CD4-positive, alpha-beta T cell treated with Interleukin-6 at 100 ng/mL for 8 hours (primary cell): Measurements from ENCODE around the gene GRID1.

Source experiments
- DNase-seq: peaks from one replicate; pipeline ENCODE4 v3.0.0-alpha.2; 2020; ENCODE audit warnings: mixed read lengths, low spot score

GRID1 gene

GRCh38 chr10:85649461-85649860 is 717.1 kb downstream of the GRID1 start:
- no peak for DNase-seq

- DNase-seq, result no peak
These were observed 718.3 kb downstream of the GRID1 start for GRCh38 chr10:85648279-85648754.

DNA sequence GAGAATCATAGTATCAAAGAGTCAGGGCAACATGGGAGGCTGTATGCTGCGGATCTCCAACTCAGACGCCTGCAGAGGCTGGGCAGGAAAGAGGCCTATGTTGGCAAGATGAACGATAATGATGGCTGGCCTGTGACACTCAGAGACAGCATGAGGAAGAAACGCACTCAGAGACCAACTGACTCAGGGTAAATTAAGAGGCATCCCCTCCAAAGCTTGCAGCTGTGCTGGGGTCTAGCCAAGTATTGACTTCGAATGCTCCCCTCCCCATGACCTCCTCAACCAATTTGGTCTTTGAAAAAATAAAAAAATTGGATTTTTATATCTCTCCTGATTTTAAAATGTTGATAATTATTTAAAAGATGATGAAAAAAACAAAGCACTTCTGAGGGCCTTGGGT is 718.9 kb downstream of the GRID1 start:
- no peak for DNase-seq

DNA sequence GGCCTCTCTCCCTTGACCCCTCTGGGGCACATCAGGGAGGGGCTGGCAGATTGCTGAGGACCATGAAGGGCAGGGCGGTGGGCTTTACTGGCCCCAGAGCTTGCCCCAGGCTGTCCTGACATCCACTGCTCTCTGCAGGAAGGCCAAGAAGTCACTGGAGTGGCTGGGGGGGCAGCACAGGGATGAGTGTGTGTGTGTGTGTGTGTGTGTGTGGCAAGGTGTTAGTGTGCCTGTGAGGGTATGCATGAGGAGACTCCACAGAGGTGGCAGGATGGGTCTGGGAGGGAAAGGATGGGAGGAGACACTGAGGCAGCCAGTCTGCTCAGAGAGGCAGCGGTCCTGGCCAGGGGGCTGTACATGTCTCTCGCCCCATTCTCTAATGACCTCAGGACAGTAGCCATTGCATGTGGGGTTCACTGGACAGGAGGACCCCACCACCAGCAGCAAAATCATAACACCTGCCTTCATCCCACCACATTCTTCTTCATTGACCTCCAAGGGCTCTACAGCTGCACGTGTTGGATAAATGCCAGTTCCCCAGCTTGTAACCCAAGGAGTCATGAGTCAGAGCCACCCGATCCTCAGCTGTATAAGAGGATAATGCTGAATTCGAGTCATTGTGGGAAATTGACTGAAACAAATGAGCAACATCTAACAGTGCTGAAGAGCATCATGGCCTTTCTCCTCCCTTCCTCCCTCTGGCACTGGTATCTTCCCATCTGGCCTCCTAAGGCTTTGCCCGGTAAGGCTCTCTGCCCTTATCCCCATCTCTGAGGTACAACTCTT is 720.5 kb downstream of the GRID1 start:
- no peak for DNase-seq

GRCh38 chr10:85645053-85645452 is 721.5 kb downstream of the GRID1 start:
- DNase-seq, result no peak

GRCh38 chr10:85643845-85644525 is 722.6 kb downstream of the GRID1 start:
- DNase-seq, result no peak

DNA sequence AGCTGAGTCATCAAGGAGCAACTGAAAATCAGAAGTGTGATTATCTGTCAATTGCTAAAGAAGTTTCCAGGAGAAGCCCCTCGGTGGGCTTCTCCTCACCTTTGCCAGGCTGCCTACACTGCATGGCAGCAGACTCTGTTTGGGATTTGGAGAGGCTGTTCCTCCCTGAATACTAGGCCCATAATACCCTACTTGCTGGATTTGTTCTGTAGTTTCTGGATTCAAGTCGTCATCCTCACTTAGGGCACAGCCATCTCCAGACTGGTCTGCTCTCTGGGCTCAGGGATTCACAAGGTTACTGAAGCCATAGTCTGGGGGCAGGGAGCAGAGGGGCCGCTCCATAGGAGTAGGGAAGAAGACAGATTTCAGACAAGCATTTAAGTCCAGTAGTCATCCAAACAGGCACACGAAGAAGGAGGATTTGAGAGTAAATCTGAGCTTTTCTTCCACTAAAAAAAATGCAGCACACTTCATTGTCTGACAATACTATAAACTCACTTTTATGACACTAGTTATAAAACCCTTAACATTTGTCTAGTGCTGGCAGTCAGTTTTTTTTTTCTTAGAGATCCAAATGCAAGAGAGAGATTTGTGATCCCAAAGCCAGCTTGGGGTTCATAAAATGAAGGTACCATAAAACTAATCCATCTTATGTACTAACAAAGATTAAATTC is 723.3 kb downstream of the GRID1 start:
- no peak for DNase-seq

DNA sequence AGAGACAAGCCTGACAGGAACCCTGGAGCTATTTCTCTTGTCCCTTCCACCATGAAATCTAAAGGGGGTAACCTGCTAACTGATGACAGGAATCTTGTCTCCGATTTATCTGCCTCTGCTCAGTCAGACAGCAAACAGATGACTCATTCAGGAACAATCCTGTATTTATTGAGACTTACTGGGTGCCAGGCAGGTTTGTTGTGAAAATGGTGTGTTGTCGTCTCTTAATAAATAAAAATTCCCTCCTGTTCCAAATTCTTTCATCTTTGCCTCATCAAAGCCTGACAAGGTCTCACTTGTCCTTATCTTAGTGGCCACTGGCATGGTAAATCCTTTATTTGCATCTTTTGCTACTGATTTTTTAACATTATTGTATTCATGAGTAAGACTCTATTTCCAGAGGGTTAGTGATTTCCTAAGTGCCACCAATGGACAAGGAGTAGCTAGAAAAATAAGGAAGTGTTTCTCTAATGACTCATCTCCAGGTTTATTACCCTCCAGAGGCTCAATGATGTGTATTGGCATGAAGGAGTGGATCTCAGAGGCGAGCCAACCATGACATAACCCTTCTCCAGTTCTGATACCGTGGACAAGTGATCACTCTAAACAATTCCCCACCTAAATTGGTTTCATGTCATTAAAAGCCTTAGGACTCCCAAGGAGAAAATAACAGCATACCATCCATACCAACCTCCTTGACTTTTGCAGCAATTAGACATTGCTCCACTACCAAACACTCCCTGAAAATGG is 724.0 kb downstream of the GRID1 start:
- DNase-seq, result no peak

- DNase-seq, result no peak
These were observed 724.5 kb downstream of the GRID1 start for GRCh38 chr10:85642082-85642420.

DNA sequence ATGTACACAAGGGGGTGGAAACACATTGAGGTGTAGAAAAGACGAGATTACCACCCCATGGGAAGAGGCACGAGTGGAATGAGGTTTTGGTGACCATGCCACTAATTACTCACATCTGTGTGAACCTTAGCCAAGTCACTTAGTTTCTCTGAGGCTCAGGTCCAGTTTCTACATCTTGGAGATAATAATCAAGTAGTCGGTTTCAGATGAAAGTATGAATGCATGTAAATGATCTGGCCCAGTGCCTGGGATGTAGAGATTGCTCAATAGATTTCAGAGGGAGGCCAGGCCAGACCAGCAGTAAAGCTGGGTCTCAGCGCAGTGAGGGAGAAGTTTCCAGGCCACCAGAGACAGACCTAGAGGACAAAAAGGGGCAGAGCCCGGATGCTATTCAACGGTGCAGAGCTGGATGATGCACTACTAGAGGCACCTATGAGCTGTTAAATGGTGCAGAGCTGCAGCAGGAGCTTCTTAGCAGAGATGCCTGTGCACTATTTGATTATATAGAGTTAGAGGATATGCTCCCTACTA is 725.1 kb downstream of the GRID1 start:
- no peak for DNase-seq

DNA sequence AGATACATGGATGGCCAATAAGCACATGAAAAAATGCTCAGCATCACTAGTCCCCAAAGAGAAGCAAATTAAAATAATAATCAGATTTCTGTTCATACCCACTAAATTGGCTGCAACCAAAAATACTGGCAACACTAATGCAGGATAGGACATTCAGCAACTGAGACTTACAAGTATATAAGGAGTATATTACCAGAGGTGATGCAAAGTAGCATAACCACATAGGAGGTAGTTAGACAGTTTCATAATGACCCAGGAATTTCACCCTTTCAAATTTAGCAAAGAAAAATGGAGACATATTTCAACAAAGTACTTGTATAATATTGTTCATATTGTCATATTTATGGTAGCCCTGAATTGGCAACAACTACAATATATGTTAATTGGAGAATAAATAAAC is 727.8 kb downstream of the GRID1 start:
- DNase-seq, result no peak

GRCh38 chr10:85635650-85636049 is 730.9 kb downstream of the GRID1 start:
- DNase-seq, result no peak

GRCh38 chr10:85624511-85624910 is 742.1 kb downstream of the GRID1 start:
- DNase-seq, result no peak

DNA sequence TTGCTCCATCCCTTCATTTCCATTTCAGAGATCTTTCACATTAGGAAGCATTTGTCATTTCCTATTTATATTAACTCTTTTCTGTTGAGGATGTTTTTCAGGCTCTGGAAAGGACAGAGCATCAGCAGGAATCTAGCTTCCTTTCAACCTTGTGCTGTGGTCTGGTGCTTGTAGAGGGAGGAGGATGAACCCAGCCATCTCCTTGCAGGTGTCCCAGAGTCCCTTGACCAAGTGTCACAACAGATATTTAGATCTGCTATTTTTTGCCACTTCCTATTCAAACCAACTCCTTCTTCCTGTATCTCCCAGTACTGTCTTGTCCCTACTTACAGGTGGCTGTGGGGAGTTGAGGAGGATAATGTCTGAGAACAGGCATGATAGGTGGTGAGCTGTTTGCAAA is 742.8 kb downstream of the GRID1 start:
- no peak for DNase-seq

DNA sequence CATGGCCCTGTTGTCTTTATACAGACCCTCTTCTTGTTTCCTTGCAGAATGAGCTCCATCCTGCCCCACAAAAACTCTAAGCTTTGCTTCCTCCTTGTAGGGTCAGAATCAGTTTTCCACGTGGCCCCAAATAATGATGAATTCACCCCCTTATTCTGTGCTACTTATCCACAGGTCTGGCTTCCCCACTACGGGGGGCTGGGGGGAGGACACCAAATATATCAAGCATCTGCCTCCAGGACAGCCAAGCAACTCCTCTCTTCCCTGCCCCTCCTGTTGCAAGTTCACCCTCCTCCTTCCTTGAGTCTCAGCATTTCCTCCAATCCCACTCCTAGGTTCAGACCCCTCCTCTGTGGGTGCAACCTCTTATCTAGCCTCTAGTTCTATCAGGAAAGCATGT is 743.3 kb downstream of the GRID1 start:
- DNase-seq, result no peak

DNA sequence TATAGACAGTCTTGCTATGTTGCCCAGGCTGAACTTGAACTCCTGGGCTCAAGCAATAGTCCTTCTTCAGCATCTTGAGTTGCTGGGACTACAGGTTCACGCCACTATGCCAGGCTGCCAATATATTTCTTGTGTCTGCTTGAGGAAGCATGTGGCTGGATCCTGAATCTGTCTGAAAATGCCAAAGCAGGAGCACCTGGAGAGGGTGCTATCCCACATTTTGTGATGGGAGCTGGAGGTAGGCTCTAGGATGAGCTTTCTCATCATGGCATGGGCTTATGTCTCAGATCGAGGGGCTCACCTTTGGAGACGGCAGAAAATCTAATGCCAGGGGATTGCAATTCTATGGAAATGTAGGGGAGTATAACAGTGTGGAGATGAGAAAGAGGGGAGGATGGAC is 744.2 kb downstream of the GRID1 start:
- no peak for DNase-seq

- DNase-seq, result no peak
These were observed 745.0 kb downstream of the GRID1 start for GRCh38 chr10:85621562-85621961.

GRCh38 chr10:85620807-85621206 is 745.8 kb downstream of the GRID1 start:
- DNase-seq, result no peak

GRCh38 chr10:85619832-85620231 is 746.8 kb downstream of the GRID1 start:
- DNase-seq, result no peak

DNA sequence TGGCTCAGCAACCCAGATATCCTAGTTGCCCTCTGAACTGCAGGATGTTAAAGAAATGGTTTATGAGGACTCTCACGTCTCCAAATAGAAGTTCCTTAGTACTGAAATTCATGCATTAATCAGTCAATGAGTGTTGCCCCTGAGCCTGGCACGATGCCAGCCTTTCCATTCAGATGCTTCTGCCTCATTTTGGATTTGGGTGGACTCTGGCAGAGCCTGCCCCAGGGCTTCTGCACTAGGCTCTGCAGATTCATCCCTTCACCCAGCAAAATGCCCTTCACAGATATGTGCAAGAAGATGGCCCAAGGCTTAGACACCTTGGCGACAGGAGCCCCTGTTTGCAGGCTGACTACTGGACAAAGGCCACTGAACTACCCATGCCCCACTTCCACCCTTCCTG is 747.8 kb downstream of the GRID1 start:
- no peak for DNase-seq

- DNase-seq, result no peak
These were observed 748.6 kb downstream of the GRID1 start for GRCh38 chr10:85617751-85618546.
